H9 (cell line): Measurements from ENCODE around the gene PRAME. TPM values are rescaled to one million over a fixed set of nuclear protein-coding genes. Genes with fewer than 3 reads are reported as not detected.

ENCODE experiments used
- DNase-seq: peaks from one replicate; pipeline ENCODE4 v3.0.0-alpha.2; 2017
- H2AFZ ChIP-seq: one replicate; pipeline ENCODE4 v1.6.1; 2013; ENCODE audit warnings: mild to moderate bottlenecking, low read length, control low read depth, moderate library complexity
- H2AK5ac ChIP-seq: 2 replicates; pipeline ENCODE4 v1.6.1; 2013; ENCODE audit warnings: low read length, control low read depth, mixed read lengths; ENCODE audit not compliant: insufficient read length
- H2BK120ac ChIP-seq: one replicate; pipeline ENCODE4 v1.6.1; 2013; ENCODE audit warnings: low read depth, mild to moderate bottlenecking, low read length, control low read depth, inconsistent platforms; ENCODE audit not compliant: poor library complexity, severe bottlenecking
- H2BK12ac ChIP-seq: 2 replicates; pipeline ENCODE4 v1.6.1; 2013; ENCODE audit warnings: low read length, control low read depth, mixed read lengths, low read depth; ENCODE audit not compliant: insufficient read length
- H2BK15ac ChIP-seq: 2 replicates; pipeline ENCODE4 v1.6.1; 2013; ENCODE audit warnings: low read depth, low read length, control low read depth
- H2BK20ac ChIP-seq: one replicate; pipeline ENCODE4 v1.6.1; 2013; ENCODE audit warnings: low read depth, mild to moderate bottlenecking, low read length, control low read depth, inconsistent platforms; ENCODE audit not compliant: poor library complexity, severe bottlenecking
- H2BK5ac ChIP-seq: 2 replicates; pipeline ENCODE4 v1.6.1; 2013; ENCODE audit warnings: low read length, control low read depth, mixed read lengths; ENCODE audit not compliant: insufficient read length
- H3K14ac ChIP-seq: 2 replicates; pipeline ENCODE4 v1.6.1; 2013; ENCODE audit warnings: low read length, control low read depth; ENCODE audit not compliant: insufficient read depth
- H3K18ac ChIP-seq: 2 replicates; pipeline ENCODE4 v1.6.1; 2013; ENCODE audit warnings: low read depth, mild to moderate bottlenecking, mixed read lengths, low read length, control low read depth; ENCODE audit not compliant: insufficient read length
- H3K23ac ChIP-seq: 2 replicates; pipeline ENCODE4 v1.6.1; 2013; ENCODE audit warnings: low read length, control low read depth, mixed read lengths, low read depth; ENCODE audit not compliant: insufficient read length
- H3K23me2 ChIP-seq: 2 replicates; pipeline ENCODE4 v1.6.1; 2013; ENCODE audit warnings: low read depth, mild to moderate bottlenecking, mixed read lengths, low read length, control low read depth; ENCODE audit not compliant: insufficient read length, poor library complexity, severe bottlenecking
- H3K27ac ChIP-seq: 2 replicates; pipeline ENCODE4 v1.5.1; 2013; ENCODE audit warnings: low read length, control low read depth, mixed read lengths, low read depth; ENCODE audit not compliant: insufficient read length
- H3K27me3 ChIP-seq: 2 replicates; pipeline ENCODE4 v1.6.1; 2013; ENCODE audit warnings: low read length, control low read depth, inconsistent platforms; ENCODE audit not compliant: insufficient read depth
- H3K4ac ChIP-seq: 2 replicates; pipeline ENCODE4 v1.6.1; 2013; ENCODE audit warnings: low read depth, mild to moderate bottlenecking, control low read depth, inconsistent platforms, low read length, moderate library complexity
- H3K4me1 ChIP-seq: 2 replicates; pipeline ENCODE4 v1.6.1; 2013; ENCODE audit warnings: low read length, control low read depth, inconsistent platforms; ENCODE audit not compliant: insufficient read depth
- H3K4me2 ChIP-seq: 2 replicates; pipeline ENCODE4 v1.6.1; 2013; ENCODE audit warnings: low read length, control low read depth, mixed read lengths; ENCODE audit not compliant: insufficient read length, insufficient read depth
- H3K56ac ChIP-seq: 2 replicates; pipeline ENCODE4 v1.6.1; 2013; ENCODE audit warnings: low read depth, mild to moderate bottlenecking, mixed read lengths, low read length, control low read depth; ENCODE audit not compliant: insufficient read length
- H3K79me1 ChIP-seq: 2 replicates; pipeline ENCODE4 v1.6.1; 2013; ENCODE audit warnings: low read depth, mild to moderate bottlenecking, moderate library complexity, low read length, control low read depth, inconsistent platforms; ENCODE audit not compliant: insufficient read depth, poor library complexity, severe bottlenecking
- H3K79me2 ChIP-seq: 2 replicates; pipeline ENCODE4 v1.6.1; 2013; ENCODE audit warnings: low read length, control low read depth, inconsistent platforms; ENCODE audit not compliant: insufficient read depth
- H3K9ac ChIP-seq: 2 replicates; pipeline ENCODE4 v1.6.1; 2013; ENCODE audit warnings: low read length, control low read depth, mixed read lengths; ENCODE audit not compliant: insufficient read length; ENCODE audit errors: extremely low read depth
- H3K9me3 ChIP-seq: one replicate; pipeline ENCODE4 v1.6.1; 2013; ENCODE audit warnings: low read depth, low read length, inconsistent platforms; ENCODE audit not compliant: control insufficient read depth
- H3T11ph ChIP-seq: one replicate; pipeline ENCODE4 v1.6.1; 2013; ENCODE audit warnings: mild to moderate bottlenecking, low read length, control low read depth, inconsistent platforms
- H4K20me1 ChIP-seq: one replicate; pipeline ENCODE4 v1.6.1; 2013; ENCODE audit not compliant: control insufficient read depth, insufficient read length, insufficient read depth
- H4K5ac ChIP-seq: 2 replicates; pipeline ENCODE4 v1.6.1; 2013; ENCODE audit warnings: low read depth, mild to moderate bottlenecking, mixed read lengths, low read length, control low read depth; ENCODE audit not compliant: insufficient read length
- H4K8ac ChIP-seq: replicated peaks from 2 replicates; pipeline ENCODE4 v1.6.1; 2013; ENCODE audit warnings: low read length, control low read depth, mixed read lengths, low read depth; ENCODE audit not compliant: insufficient read length
- H4K91ac ChIP-seq: 2 replicates; pipeline ENCODE4 v1.6.1; 2013; ENCODE audit warnings: low read depth, mild to moderate bottlenecking, moderate library complexity, mixed read lengths, low read length, control low read depth; ENCODE audit not compliant: insufficient read length
- H3K27ac Mint-ChIP-seq, 3 experiments: 2 replicates in 2 of 3; 3 replicates in 1 of 3; pipeline ENCODE4 v1.8.0; 2020 to 2021; ENCODE audit warnings: mixed read lengths in 3 of 3, mild to moderate bottlenecking in 1 of 3, moderate library complexity in 1 of 3
- H3K27me3 Mint-ChIP-seq: 2 replicates; pipeline ENCODE4 v1.8.0; 2021; ENCODE audit warnings: low read depth, mild to moderate bottlenecking, moderate library complexity, mixed read lengths
- H3K36me3 Mint-ChIP-seq, 3 experiments: 2 replicates in 2 of 3; 3 replicates in 1 of 3; pipeline ENCODE4 v1.8.0; 2020 to 2021; ENCODE audit warnings: low read depth in 3 of 3, mixed read lengths in 3 of 3; ENCODE audit not compliant: insufficient read depth in 1 of 3
- H3K4me1 Mint-ChIP-seq, 2 experiments: 2 replicates each; pipeline ENCODE4 v1.8.0; 2020; ENCODE audit warnings: mixed read lengths in 2 of 2
- H3K4me3 Mint-ChIP-seq, 2 experiments: 2 replicates in 1 of 2; 3 replicates in 1 of 2; pipeline ENCODE4 v1.8.0; 2020 to 2021; ENCODE audit warnings: mild to moderate bottlenecking in 2 of 2, mixed read lengths in 2 of 2, moderate library complexity in 1 of 2
- H3K9me3 Mint-ChIP-seq, 2 experiments: 2 replicates in 1 of 2; 3 replicates in 1 of 2; pipeline ENCODE4 v1.8.0; 2020; ENCODE audit warnings: mild to moderate bottlenecking in 2 of 2, mixed read lengths in 2 of 2, moderate library complexity in 1 of 2
- WGBS: extraction: QIAGEN DNeasy Blood & Tissue Kit; methylation state at CpG from one replicate; pipeline ENCODE4 v1.1.7; 2013; ENCODE audit warnings: missing lambda C conversion rate, low lambda C conversion rate, mixed read lengths; ENCODE audit not compliant: insufficient read length; ENCODE audit errors: extremely low coverage; 5-methylcytosine and 5-hydroxymethylcytosine counted together
- total RNA-seq: library from RNA; stranded (reverse); gene quantifications from 2 replicates; pipeline ENCODE4 v1.2.1, GENCODE V29; 2021
- TF ChIP-seq, protein P1 (sequence below): fragments of 200-600 bp; sonication (generic); conservative IDR thresholded peaks from 3 replicates; pipeline ENCODE4 v1.8.0; 2021; ENCODE audit warnings: antibody characterized with exemption, mild to moderate bottlenecking

Gene PRAME
- total RNA-seq, 1 experiment from 2014 or later = 0.31 TPM

DNA sequence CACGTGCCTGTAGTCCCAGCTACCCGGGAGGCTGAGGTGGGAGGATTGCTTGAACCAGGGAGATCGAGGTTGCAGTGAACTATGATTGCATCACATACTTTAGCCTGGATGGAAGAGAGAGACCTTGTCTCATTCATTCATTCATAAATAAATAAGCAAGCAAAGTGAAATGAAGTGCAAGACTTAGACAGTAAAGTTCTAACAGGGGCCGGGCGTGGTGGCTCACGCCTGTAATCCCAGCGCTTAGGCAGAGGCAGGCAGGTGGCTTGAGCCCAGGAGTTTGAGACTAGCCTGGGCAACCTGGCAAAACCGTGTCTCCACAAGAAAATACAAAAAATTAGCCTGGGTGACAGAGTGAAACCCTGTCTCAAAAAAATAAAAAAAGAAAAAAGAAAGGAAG, 37.4 kb downstream of the PRAME start:
- H3K9me3 Mint-ChIP-seq = peaks cover 0 to 4% of the 10 kb centered on the region in 2 experiments; a peak in 1 of 5 replicates
- WGBS = no CpG with 5 or more reads among the region's 8 CpGs

More for the DNA sequence above, 37.4 kb downstream of the PRAME start:
- Histone ChIP-seq H2BK12ac (no peak overlapping the region), H3K9ac (no peak overlapping the region), H3K27me3 (peaks cover 7% of the 10 kb centered on the region; the same call in 1 of the 2 replicates), H3K18ac (no peak overlapping the region), H2BK20ac (no peak overlapping the region), H2AK5ac (no peak overlapping the region), H2BK5ac (no peak overlapping the region), H3K4me2 (no peak overlapping the region), H3K23me2 (no peaks in the 10 kb centered on the region), H3T11ph (no peak overlapping the region), H4K91ac (no peak overlapping the region), H3K23ac (no peak overlapping the region), H2BK120ac (no peak overlapping the region), H4K20me1 (no peaks in the 10 kb centered on the region), H3K79me2 (no peaks in the 10 kb centered on the region), H3K4ac (no peak overlapping the region), H4K8ac (no peak overlapping the region), H3K79me1 (no peaks in the 10 kb centered on the region), H3K9me3 (no peaks in the 10 kb centered on the region), H4K5ac (no peak overlapping the region), H2AFZ (no peak overlapping the region), H2BK15ac (no peak overlapping the region), H3K14ac (no peak overlapping the region), H3K4me1 (no peaks in the 10 kb centered on the region), H3K27ac (no peak overlapping the region), H3K56ac (no peak overlapping the region)
- H3K36me3 Mint-ChIP-seq = no peaks in the 10 kb centered on the region
- peaks cover 12 to 16% of the 10 kb centered on the region in 2 experiments for H3K4me1 Mint-ChIP-seq
- no peak overlapping the region for H3K27ac Mint-ChIP-seq
- DNase-seq = no peak
- TF ChIP-seq, protein P1, sequence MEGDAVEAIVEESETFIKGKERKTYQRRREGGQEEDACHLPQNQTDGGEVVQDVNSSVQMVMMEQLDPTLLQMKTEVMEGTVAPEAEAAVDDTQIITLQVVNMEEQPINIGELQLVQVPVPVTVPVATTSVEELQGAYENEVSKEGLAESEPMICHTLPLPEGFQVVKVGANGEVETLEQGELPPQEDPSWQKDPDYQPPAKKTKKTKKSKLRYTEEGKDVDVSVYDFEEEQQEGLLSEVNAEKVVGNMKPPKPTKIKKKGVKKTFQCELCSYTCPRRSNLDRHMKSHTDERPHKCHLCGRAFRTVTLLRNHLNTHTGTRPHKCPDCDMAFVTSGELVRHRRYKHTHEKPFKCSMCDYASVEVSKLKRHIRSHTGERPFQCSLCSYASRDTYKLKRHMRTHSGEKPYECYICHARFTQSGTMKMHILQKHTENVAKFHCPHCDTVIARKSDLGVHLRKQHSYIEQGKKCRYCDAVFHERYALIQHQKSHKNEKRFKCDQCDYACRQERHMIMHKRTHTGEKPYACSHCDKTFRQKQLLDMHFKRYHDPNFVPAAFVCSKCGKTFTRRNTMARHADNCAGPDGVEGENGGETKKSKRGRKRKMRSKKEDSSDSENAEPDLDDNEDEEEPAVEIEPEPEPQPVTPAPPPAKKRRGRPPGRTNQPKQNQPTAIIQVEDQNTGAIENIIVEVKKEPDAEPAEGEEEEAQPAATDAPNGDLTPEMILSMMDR = no peak
- no peak overlapping the region for H3K4me3 Mint-ChIP-seq
- peaks cover 89% of the 10 kb centered on the region for H3K27me3 Mint-ChIP-seq
